CD4-positive, CD25-positive, alpha-beta regulatory T cell (primary cell): ENCODE results near the gene LRRC74B. TPM values are rescaled to one million over a fixed set of nuclear protein-coding genes. Genes with fewer than 3 reads are reported as not detected.

ENCODE experiments used
- ATAC-seq, 2 donors: fragments of 150-1000 bp; cut with Tn5 transposase; one replicate each; pipeline ENCODE4 v1.10.0; 2021; ENCODE audit warnings: low read depth in 2 of 2, moderate number of reproducible peaks in 2 of 2, moderate library complexity in 1 of 2
- DNase-seq, 3 donors: peaks; one replicate each; pipeline versions ENCODE4 v3.0.0 to v3.0.0-alpha.2; 2012 to 2022; ENCODE audit warnings: mixed read lengths in 1 of 3
- H3K27ac ChIP-seq: one replicate; pipeline ENCODE4 v1.7.0; 2013; ENCODE audit warnings: mild to moderate bottlenecking, low read length; ENCODE audit not compliant: insufficient read depth, poor library complexity, severe bottlenecking
- H3K27me3 ChIP-seq: one replicate; pipeline ENCODE4 v1.7.0; 2013; ENCODE audit warnings: low read length; ENCODE audit not compliant: control insufficient read depth, insufficient read depth
- H3K36me3 ChIP-seq: one replicate; pipeline ENCODE4 v1.7.0; 2013; ENCODE audit warnings: mild to moderate bottlenecking, low read length, moderate library complexity; ENCODE audit not compliant: control insufficient read depth, insufficient read depth
- H3K4me1 ChIP-seq: 2 replicates; pipeline ENCODE4 v1.7.0; 2013; ENCODE audit warnings: mild to moderate bottlenecking, low read length; ENCODE audit not compliant: insufficient read depth, control insufficient read depth, poor library complexity, severe bottlenecking
- H3K4me3 ChIP-seq: one replicate; pipeline ENCODE4 v1.7.0; 2013; ENCODE audit warnings: low read depth, mild to moderate bottlenecking, low read length, moderate library complexity
- H3K9me3 ChIP-seq, 2 experiments: 1 replicate in 1 of 2; 2 replicates in 1 of 2; pipeline ENCODE4 v1.7.0; 2013; ENCODE audit warnings: low read length in 2 of 2, mild to moderate bottlenecking in 1 of 2, moderate library complexity in 1 of 2; ENCODE audit not compliant: control insufficient read depth in 2 of 2
- H3K27ac Mint-ChIP-seq, 3 donors: one replicate each; pipeline ENCODE4 v1.8.0; 2020 to 2022; ENCODE audit warnings: mild to moderate bottlenecking in 3 of 3, mixed read lengths in 3 of 3, moderate library complexity in 2 of 3
- H3K27me3 Mint-ChIP-seq: one replicate; pipeline ENCODE4 v1.8.0; 2022; ENCODE audit warnings: mild to moderate bottlenecking, mixed read lengths
- H3K36me3 Mint-ChIP-seq: one replicate; pipeline ENCODE4 v1.8.0; 2020; ENCODE audit warnings: mixed read lengths
- H3K4me1 Mint-ChIP-seq, 4 donors: one replicate each; pipeline ENCODE4 v1.8.0; 2020 to 2022; ENCODE audit warnings: mixed read lengths in 4 of 4, mild to moderate bottlenecking in 1 of 4
- H3K4me3 Mint-ChIP-seq, 4 donors: one replicate each; pipeline ENCODE4 v1.8.0; 2020 to 2022; ENCODE audit warnings: mild to moderate bottlenecking in 4 of 4, mixed read lengths in 4 of 4, moderate library complexity in 3 of 4
- H3K9me3 Mint-ChIP-seq, 7 donors: one replicate each; pipeline ENCODE4 v1.8.0; 2020 to 2022; ENCODE audit warnings: mixed read lengths in 7 of 7, mild to moderate bottlenecking in 3 of 7, moderate library complexity in 2 of 7
- polyA plus RNA-seq, 4 donors: library from polyadenylated mRNA; unstranded; fragments of 300-500 nt; fragmentation: Illumina TruSeq; gene quantifications; one replicate each; pipeline ENCODE4 v1.2.3, GENCODE V29; 2021
- total RNA-seq: library from RNA; stranded (reverse); gene quantifications from one replicate; pipeline ENCODE4 v1.2.3, GENCODE V29; 2022

LRRC74B gene
- total and polyA plus RNA-seq, 5 donors from 2014 or later, result 0.10 TPM; not detected in 4

DNA sequence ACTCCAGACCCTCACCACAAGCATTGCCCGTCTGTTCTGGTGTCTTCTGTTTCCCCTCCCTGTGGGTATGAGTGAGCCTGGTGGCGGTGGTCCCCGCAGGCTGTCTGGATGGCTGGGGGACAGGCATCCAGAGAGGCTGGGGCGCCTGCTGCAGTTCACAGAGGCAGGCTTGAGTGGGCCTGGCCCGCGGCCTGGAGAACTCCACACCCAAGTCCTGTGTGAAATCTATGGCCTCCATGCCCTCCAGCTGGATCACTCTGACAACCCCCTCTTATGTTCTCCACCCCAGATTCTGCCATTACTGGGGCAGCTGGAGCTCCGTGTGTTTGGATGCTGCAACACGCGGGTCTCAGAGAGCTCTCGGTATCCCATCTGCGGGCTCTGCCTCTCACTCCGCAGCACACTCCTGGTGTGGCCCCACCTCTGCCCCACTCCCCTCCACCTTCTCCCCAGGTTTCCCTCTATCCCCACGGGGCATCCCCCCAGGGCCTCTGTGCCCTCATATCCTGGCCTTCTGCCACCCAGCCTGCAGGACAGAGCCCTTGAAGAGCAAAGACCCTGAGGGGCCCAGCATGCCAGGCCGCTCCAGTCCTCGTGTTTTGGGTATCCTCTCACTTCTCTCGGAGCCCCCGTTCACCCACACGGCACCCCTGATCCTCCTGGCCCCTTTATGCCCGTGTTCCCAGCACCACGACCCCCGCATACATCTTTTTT lies 31.3 kb downstream of the LRRC74B start:
- Histone ChIP-seq H3K27ac (no peak overlapping the region), H3K4me1 (no peaks in the 10 kb centered on the region), H3K4me3 (no peak overlapping the region), H3K9me3 (no peaks in the 10 kb centered on the region), H3K27me3 (no peaks in the 10 kb centered on the region), H3K36me3 (no peaks in the 10 kb centered on the region)
- no peaks in the 10 kb centered on the region for H3K4me1 Mint-ChIP-seq
- ATAC-seq (no peak), DNase-seq (no peak)
- peaks cover 5% of the 10 kb centered on the region for H3K27me3 Mint-ChIP-seq
- no peak overlapping the region for H3K27ac Mint-ChIP-seq
- H3K36me3 Mint-ChIP-seq, result no peaks in the 10 kb centered on the region
- no peak overlapping the region for H3K4me3 Mint-ChIP-seq
- peaks cover 0 to 2% (median 0%) of the 10 kb centered on the region in 7 donors for H3K9me3 Mint-ChIP-seq

DNA sequence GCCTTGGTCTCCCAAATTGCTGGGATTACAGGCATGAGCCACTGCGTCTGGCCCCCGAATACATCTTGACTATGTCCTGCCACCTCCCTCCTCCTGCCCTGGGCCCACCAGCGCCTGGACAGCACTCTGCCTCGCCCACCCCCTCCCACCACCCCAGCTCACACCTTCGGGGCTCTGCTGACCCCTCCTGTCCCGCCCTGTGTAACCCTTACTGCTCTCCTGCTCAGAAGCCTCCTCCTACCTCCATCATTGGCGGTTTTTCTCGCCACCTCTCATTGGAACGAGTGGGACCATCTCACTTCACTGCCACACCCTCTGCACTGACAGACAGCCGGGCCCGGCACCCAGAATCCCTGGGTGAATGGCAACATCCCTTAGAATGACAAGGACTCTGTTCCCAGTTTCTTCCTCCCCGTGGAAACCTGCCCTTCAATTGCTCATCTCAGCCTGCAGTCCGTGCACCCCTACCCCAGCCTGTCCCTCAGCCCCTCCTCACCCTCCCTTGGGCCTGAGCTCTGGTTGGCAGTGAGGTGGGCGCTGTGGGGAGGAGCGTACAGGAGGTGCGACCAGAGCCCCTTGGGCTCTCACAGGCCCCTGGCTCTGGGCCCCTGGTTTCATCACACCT lies 32.2 kb downstream of the LRRC74B start:
- no peaks in the 10 kb centered on the region for H3K4me1 Mint-ChIP-seq
- Histone ChIP-seq H3K27ac (no peak overlapping the region), H3K27me3 (no peaks in the 10 kb centered on the region), H3K4me3 (no peak overlapping the region), H3K4me1 (no peaks in the 10 kb centered on the region), H3K9me3 (no peaks in the 10 kb centered on the region), H3K36me3 (no peaks in the 10 kb centered on the region)
- H3K27me3 Mint-ChIP-seq, result peaks cover 5% of the 10 kb centered on the region
- H3K9me3 Mint-ChIP-seq, result peaks cover 0 to 2% (median 0%) of the 10 kb centered on the region in 7 donors
- ATAC-seq (no peak), DNase-seq (no peak)
- peak overlapping the region in 1 of 4 donors; percentile 76 for H3K4me3 Mint-ChIP-seq
- H3K36me3 Mint-ChIP-seq, result no peaks in the 10 kb centered on the region
- no peak overlapping the region for H3K27ac Mint-ChIP-seq

DNA sequence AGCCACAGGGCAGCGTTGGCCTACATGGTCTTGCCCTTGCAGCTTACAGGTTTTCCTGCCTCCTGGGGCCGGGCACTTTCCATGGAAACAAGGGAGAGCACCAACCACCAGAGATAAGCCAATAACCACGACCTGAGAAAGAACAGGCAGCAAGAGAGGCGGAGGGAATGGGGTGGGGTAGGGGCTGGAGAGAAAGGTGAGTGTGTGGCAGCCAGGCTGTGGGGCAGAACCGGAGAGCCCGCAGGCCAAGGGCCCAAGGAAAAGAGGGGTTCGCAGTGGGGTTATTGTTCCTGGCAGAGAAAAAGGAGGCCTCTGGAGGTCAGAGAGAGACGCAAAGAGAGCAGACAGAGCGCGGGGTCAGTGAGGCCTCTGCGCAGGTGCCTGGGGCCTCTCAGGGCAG lies 33.2 kb downstream of the LRRC74B start:
- no peaks in the 10 kb centered on the region for H3K4me1 Mint-ChIP-seq
- ATAC-seq (no peak), DNase-seq (no peak)
- no peaks in the 10 kb centered on the region for H3K36me3 Mint-ChIP-seq
- Histone ChIP-seq H3K4me1 (no peaks in the 10 kb centered on the region), H3K27me3 (no peaks in the 10 kb centered on the region), H3K36me3 (no peaks in the 10 kb centered on the region), H3K9me3 (no peaks in the 10 kb centered on the region), H3K4me3 (no peak overlapping the region), H3K27ac (no peak overlapping the region)
- H3K9me3 Mint-ChIP-seq, result no peaks in the 10 kb centered on the region
- H3K4me3 Mint-ChIP-seq, result no peak overlapping the region
- peaks cover 5% of the 10 kb centered on the region for H3K27me3 Mint-ChIP-seq
- H3K27ac Mint-ChIP-seq, result no peak overlapping the region

DNA sequence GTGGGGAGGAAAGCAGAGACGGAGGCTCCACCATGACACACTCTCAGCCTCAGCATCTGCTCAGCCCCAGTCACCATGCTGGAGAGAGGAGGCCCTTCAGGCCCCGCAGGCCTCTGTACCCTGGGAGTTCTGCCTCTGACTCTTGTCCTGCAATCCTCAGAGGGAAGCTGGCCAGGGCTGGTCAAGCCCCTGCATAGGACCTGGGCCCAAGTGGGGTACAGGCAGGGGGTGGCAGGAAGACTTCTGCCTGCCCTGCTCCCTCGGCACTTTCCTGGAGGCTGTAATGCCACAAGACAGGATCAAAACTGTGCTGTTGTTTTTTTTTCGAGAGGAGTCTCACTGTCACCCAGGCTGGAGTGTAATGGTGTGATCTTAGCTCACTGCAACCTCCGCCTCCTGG lies 33.7 kb downstream of the LRRC74B start:
- no peak for ATAC-seq
- H3K27ac Mint-ChIP-seq, result no peak overlapping the region
- H3K27ac ChIP-seq, result no peak overlapping the region

DNA sequence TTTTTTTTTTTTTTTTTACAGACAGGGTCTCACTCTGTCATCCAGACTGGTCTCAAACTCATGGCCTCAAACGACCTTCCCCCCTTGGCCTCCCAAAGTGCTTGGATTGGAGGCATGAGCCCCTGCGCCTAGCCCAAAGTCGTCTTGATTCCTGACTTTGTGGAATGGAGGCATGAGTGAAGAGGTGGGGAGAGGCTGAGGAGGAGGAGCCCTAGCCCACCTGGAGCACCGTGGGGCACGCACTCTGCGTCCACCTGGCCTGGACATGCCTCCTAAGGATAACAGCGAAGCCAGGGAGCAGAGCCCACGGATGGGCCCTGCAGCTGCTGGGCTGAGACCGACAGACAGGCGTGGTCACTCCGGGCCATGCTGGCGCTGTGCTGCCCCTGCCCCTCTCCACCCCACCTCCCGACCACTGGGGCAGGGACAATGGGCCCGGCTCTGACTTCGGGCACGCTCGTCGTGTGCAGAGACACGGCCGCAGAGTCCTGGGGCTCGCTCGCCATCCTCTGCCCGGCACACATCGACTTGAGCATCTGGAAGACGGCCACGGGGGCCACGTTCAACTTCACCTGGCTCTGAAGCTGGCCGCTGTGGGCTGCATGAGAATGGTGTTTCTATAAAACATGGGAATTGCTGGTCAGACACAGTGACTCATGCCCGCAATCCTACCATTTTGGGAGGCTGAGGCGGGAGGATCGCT lies 34.8 kb downstream of the LRRC74B start:
- H3K27ac Mint-ChIP-seq, result no peak overlapping the region
- H3K9me3 ChIP-seq, result no peaks in the 10 kb centered on the region
- H3K4me1 ChIP-seq, result no peaks in the 10 kb centered on the region
- no peak overlapping the region for H3K27ac ChIP-seq
- H3K27me3 ChIP-seq, result peaks cover 3% of the 10 kb centered on the region
- H3K4me3 ChIP-seq, result no peak overlapping the region
- no peak overlapping the region for H3K4me3 Mint-ChIP-seq
- H3K36me3 Mint-ChIP-seq, result no peaks in the 10 kb centered on the region
- ATAC-seq (no peak), DNase-seq (no peak)
- H3K4me1 Mint-ChIP-seq, result no peaks in the 10 kb centered on the region
- H3K27me3 Mint-ChIP-seq, result peaks cover 5% of the 10 kb centered on the region
- no peaks in the 10 kb centered on the region for H3K36me3 ChIP-seq
- H3K9me3 Mint-ChIP-seq, result peaks cover 0 to 2% (median 0%) of the 10 kb centered on the region in 7 donors

More for the DNA sequence above, 33.7 kb downstream of the LRRC74B start:
- DNase-seq, result no peak
- no peaks in the 10 kb centered on the region for H3K4me1 ChIP-seq
- peaks cover 5% of the 10 kb centered on the region for H3K27me3 Mint-ChIP-seq
- peaks cover 3% of the 10 kb centered on the region for H3K27me3 ChIP-seq
- H3K36me3 ChIP-seq, result no peaks in the 10 kb centered on the region
- no peaks in the 10 kb centered on the region for H3K4me1 Mint-ChIP-seq
- H3K9me3 ChIP-seq, result no peaks in the 10 kb centered on the region
- H3K4me3 Mint-ChIP-seq, result no peak overlapping the region
- H3K36me3 Mint-ChIP-seq, result no peaks in the 10 kb centered on the region
- H3K9me3 Mint-ChIP-seq, result no peaks in the 10 kb centered on the region
- no peak overlapping the region for H3K4me3 ChIP-seq

DNA sequence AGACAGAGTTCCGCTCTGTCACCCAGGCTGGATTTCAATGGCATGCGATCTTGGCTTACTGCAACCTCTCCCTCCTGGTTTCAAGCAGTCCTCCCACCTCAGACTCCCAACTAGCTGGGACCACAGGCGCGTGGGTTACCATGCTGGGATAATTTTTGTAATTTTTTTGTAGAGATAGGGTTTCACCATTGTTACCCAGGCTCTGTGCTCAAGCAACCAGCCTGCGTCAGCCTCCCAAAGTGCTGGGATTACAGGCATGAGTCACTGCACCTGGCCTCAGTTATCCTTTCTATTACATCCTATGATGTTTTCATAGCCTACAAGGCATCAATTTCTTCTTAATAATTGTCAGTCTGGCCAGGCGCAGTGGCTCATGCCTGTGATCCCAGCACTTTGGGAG lies 36.5 kb downstream of the LRRC74B start:
- Mint-ChIP-seq H3K4me1 (no peaks in the 10 kb centered on the region), H3K27ac (no peak overlapping the region), H3K9me3 (peaks cover 0 to 4% (median 0%) of the 10 kb centered on the region in 7 donors), H3K36me3 (no peaks in the 10 kb centered on the region), H3K27me3 (peaks cover 4% of the 10 kb centered on the region), H3K4me3 (no peak overlapping the region)
- no peaks in the 10 kb centered on the region for H3K9me3 ChIP-seq
- DNase-seq (no peak), ATAC-seq (no peak)
- H3K27ac ChIP-seq, result no peak overlapping the region
- H3K36me3 ChIP-seq, result no peaks in the 10 kb centered on the region
- H3K4me1 ChIP-seq, result no peaks in the 10 kb centered on the region
- no peak overlapping the region for H3K4me3 ChIP-seq
- H3K27me3 ChIP-seq, result peaks cover 3% of the 10 kb centered on the region

DNA sequence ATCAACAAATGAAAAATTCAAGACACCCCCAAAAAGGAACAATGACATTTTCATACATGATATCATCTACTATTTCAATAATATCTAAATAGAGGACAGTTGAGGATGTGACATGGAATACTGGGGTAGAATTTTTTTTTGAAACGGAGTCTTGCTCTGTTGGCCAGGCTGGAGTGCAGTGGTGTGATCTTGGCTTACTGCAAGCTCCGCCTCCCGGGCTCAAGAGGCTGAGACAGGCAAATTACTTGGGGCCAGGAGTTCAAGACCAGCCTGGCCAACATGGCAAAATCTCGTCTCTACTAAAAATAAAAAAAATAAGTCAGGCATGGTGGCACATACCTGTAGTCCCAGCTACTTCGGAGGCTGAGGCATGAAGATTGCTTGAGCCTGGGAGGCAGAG lies 41.4 kb downstream of the LRRC74B start:
- H3K9me3 Mint-ChIP-seq, result peaks cover 0 to 4% (median 0%) of the 10 kb centered on the region in 7 donors
- Histone ChIP-seq H3K4me3 (no peak overlapping the region), H3K27ac (no peak overlapping the region), H3K27me3 (peaks cover 3% of the 10 kb centered on the region), H3K9me3 (no peaks in the 10 kb centered on the region), H3K4me1 (no peaks in the 10 kb centered on the region), H3K36me3 (no peaks in the 10 kb centered on the region)
- no peaks in the 10 kb centered on the region for H3K4me1 Mint-ChIP-seq
- ATAC-seq, result no peak
- no peak overlapping the region for H3K27ac Mint-ChIP-seq
- DNase-seq, result no peak
- H3K4me3 Mint-ChIP-seq, result no peak overlapping the region
- peaks cover 8% of the 10 kb centered on the region for H3K27me3 Mint-ChIP-seq
- no peaks in the 10 kb centered on the region for H3K36me3 Mint-ChIP-seq
